Stimulated activated CD8-positive, alpha-beta memory T cell treated with anti-CD3 and anti-CD28 coated beads, Interleukin-15, amount 100 ng/mL, for 24 hours (primary cell): ENCODE data around the gene FBRSL1.
"Not testable (repeated sequence)": the region's sequence is repeated elsewhere in the genome, so short reads cannot be mapped to it uniquely, and the experiment has no call there.

Experiments used
- DNase-seq: peaks from one replicate; pipeline ENCODE4 v3.0.0-alpha.2; 2020; ENCODE audit warnings: low read depth

FBRSL1 gene

GRCh38 chr12:132489602-132490266 is at the start of gene FBRSL1:
TSS of gene FBRSL1 (plus strand) at chr12:132490151.
- peak; percentile 93 for DNase-seq

GRCh38 chr12:132440420-132440819 is 49.5 kb upstream of the FBRSL1 start:
- DNase-seq = not testable (repeated sequence)

- DNase-seq = no peak
These were observed 47.8 kb upstream of the FBRSL1 start for GRCh38 chr12:132441871-132442863.

- no peak for DNase-seq
These were observed 46.9 kb upstream of the FBRSL1 start for GRCh38 chr12:132443091-132443490.

GRCh38 chr12:132444283-132444682 is 45.7 kb upstream of the FBRSL1 start:
- no peak for DNase-seq

- DNase-seq = peak; percentile 37
These were observed 44.7 kb upstream of the FBRSL1 start for GRCh38 chr12:132444957-132445883.

- peak; percentile 13 for DNase-seq
These were observed 43.9 kb upstream of the FBRSL1 start for GRCh38 chr12:132445884-132446632.

GRCh38 chr12:132446633-132447326 is 43.2 kb upstream of the FBRSL1 start:
- no peak for DNase-seq

GRCh38 chr12:132447327-132447720 is 42.6 kb upstream of the FBRSL1 start:
- DNase-seq = no peak

GRCh38 chr12:132447731-132448462 is 42.1 kb upstream of the FBRSL1 start:
- DNase-seq = no peak

GRCh38 chr12:132448463-132448820 is 41.5 kb upstream of the FBRSL1 start:
- no peak for DNase-seq

- DNase-seq = no peak
These were observed 40.2 kb upstream of the FBRSL1 start for GRCh38 chr12:132449565-132450417.

GRCh38 chr12:132450418-132451171 is 39.4 kb upstream of the FBRSL1 start:
- no peak for DNase-seq

- DNase-seq = no peak
These were observed 38.6 kb upstream of the FBRSL1 start for GRCh38 chr12:132451172-132451835.

- DNase-seq = no peak
These were observed 38.1 kb upstream of the FBRSL1 start for GRCh38 chr12:132451836-132452195.

GRCh38 chr12:132452596-132453350 is 37.2 kb upstream of the FBRSL1 start:
- no peak for DNase-seq
